ENCODE results near the gene RTEL1.
A peak's percentile ranks its signal among the peaks of the same experiment; 100 is the strongest.
"Not testable (repeated sequence)": the region's sequence is repeated elsewhere in the genome, so short reads cannot be mapped to it uniquely, and the experiment has no call there.

Gene RTEL1

DNA sequence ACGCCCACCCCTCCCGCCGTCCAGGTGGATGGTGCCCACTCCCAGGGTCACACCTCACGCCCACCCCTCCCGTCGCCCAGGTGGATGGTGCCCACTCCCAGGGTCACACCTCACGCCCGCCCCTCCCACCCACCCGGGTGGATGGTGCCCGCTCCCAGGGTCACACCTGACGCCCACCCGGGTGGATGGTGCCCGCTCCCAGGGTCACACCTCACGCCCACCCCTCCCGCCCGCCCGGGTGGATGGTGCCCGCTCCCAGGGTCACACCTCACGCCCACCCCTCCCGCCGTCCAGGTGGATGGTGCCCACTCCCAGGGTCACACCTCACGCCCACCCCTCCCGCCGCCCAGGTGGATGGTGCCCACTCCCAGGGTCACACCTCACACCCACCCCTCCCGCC is 7.6 kb upstream of the RTEL1 start:
- not testable (repeated sequence) for H3K27ac Mint-ChIP-seq, DNase-seq, H3K9me3 Mint-ChIP-seq, H3K36me3 Mint-ChIP-seq, H3K4me3 Mint-ChIP-seq
- CTCF ChIA-PET = interaction anchor here (1.3 kb wide), 1 partner anchor 9 kb away, joined by 4 read pairs; no protein-coding TSS in a partner anchor
- Mint-ChIP-seq H3K27me3 (peaks cover 50% of the 10 kb centered on the region), H3K4me1 (peaks cover 20% of the 10 kb centered on the region)

DNA sequence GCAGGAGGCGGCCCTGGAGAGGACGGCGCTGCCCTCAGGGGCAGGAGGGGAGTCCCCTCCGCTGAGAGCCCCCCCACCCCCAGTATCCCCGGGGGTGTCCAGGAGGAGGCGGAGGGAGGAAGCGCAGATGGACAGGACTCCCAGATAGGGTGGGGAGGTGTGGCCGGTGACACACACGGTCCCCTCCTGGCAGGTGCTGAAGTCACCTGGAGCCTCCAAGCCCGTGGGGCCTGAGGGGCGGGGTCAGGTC is 6.2 kb upstream of the RTEL1 start:
- Mint-ChIP-seq H3K27ac (no peak overlapping the region), H3K4me3 (peak overlapping the region; percentile 67), H3K36me3 (no peaks in the 10 kb centered on the region), H3K27me3 (peaks cover 50% of the 10 kb centered on the region), H3K4me1 (peaks cover 20% of the 10 kb centered on the region), H3K9me3 (no peaks in the 10 kb centered on the region)
- CTCF ChIA-PET = no interaction called here
- peak; percentile 60 for DNase-seq

DNA sequence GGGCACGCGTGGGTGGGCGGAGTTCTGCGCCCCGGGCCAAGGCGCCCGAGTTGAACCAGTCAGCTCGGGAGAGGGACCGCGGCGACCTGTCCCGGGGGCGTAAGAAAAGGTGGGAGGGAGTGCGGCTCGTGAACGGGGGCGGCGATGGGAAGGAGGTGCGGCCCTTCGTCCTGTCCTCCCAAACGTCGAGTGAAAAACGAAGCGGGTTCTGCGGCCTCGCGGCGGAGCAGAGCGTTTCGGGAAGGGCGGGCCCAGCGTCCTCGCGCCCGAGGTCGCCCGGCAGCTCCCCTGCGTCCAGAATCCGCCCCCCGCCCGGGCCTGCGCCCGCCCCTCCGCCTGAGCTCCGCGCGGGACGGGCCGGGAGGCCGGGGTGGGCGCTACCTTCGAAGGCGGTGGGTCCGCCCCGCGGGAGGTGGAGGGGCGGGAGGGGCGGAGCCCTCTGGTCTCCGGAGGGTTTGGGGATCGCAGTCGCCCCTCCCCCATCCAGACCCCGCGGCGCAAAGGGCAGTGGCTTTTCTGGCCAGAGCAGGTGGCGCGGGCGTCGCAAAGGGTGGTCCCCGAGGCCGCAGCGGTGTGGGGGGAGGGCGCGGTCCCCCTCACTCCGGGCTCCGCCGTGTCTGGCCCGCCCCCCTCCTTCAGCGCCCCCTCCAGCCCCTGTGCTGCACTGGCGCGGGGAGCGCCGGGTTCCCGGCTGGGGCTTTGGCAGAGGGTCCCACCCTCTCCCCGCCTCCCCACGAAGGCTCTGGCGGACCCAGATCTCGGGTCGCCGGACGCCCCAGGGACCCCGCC is 5.7 kb upstream of the RTEL1 start:
- peaks cover 50% of the 10 kb centered on the region for H3K27me3 Mint-ChIP-seq
- peak overlapping the region; percentile 67 for H3K4me3 Mint-ChIP-seq
- H3K9me3 Mint-ChIP-seq = no peaks in the 10 kb centered on the region
- no peaks in the 10 kb centered on the region for H3K36me3 Mint-ChIP-seq
- no peak overlapping the region for H3K27ac Mint-ChIP-seq
- CTCF ChIA-PET = no interaction called here
- DNase-seq = peak; percentile 66
- peaks cover 22% of the 10 kb centered on the region for H3K4me1 Mint-ChIP-seq

DNA sequence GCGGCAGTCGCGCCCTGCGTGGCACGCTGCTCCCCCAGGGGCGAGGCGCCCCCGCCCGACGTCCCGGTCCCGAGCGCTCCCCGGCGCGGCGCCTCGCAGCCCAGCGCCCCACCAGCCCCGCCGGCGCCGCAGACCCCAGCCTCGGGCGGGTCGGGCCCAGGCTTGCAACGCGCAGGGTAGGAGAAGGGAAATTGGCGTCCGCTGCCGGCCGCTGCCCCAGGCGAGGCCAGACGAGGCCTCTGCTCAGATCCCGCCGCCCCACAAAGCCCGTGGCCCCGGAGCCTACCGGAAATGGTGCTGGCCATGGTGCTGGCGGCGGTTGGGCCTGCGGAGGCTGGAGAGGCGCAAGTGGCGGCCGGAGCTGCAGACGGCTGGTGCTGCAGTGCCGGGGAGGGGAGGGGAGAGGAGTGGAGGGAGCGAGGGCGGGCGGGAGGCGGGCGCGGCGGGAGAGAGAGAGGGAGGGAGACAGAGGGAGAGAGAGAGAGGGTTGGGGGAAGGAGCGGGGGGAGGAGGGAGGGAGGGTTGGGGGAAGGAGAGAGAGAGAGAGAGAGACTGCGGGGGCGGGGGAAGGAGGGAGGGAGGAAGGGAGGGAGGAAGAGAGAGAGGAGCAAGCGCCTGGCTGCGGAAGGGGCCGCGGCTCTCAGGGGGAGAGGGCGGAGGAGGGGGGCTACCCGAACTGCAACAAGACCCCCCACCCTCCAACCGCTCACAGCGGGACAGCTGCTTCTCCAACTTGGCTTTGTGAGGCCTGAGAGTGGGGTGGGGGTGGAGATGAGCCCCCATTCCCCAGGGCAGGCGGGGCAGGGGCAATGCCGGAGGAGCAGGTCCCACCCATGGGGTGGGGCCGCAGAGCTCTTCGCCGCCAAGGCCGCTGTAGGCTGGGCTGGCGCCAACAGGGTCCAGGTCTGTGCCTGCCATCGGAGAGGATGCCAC is 4.8 kb upstream of the RTEL1 start, which contains the start of gene STMN3:
STMN3 (minus strand) TSS at position 384 of the 933 bp plus-strand sequence; CDS start at position 305, 79 bp downstream.
- H3K36me3 Mint-ChIP-seq = no peaks in the 10 kb centered on the region
- H3K27ac Mint-ChIP-seq = peak within 1 kb of the TSS; percentile 60
- H3K4me3 Mint-ChIP-seq = peak within 1 kb of the TSS; percentile 82
- peak; percentile 90 for DNase-seq
- peaks cover 29% of the 10 kb centered on the region for H3K4me1 Mint-ChIP-seq
- no peaks in the 10 kb centered on the region for H3K9me3 Mint-ChIP-seq
- CTCF ChIA-PET = interaction anchor here (1.1 kb wide), 1 partner anchor 11 kb away, joined by 5 read pairs; no protein-coding TSS in a partner anchor
- peaks cover 55% of the 10 kb centered on the region for H3K27me3 Mint-ChIP-seq

DNA sequence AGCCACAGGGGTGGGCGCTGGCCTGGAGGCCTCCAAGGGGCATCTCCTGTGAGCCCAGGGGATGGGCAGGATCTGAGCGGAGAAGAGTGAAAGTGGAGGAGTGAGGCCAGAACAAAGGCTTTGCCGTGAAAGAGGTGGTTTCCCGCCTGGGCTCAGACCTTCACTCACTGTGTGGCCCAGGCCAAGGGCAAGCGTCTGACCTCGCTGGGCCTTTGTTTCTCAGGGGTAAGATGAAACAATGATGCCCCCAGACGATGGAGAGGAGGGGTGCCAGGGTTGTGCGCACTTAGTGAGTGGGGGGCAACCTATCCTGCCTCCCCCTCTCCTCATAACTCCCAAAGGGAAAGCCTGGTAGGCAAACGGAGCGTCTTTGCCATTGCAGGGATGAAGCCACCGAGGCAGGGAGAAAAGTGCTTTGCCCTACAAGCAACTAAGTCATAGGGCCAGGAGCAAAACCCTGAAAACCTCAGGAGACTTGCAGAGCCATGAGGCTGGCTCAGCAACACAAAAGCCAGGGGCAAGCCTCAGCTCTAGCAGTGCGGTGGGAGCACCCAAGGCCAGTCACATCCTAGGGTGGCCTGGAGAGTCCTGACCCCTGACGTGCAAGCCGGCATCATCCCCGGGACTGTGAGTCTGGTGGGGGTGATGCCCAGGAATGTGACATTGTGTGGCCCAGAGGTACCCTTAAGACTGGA is 4.0 kb upstream of the RTEL1 start:
- H3K4me3 Mint-ChIP-seq = peak overlapping the region; percentile 82
- H3K27ac Mint-ChIP-seq = peak overlapping the region; percentile 60
- H3K4me1 Mint-ChIP-seq = peaks cover 36% of the 10 kb centered on the region
- peaks cover 47% of the 10 kb centered on the region for H3K27me3 Mint-ChIP-seq
- no peaks in the 10 kb centered on the region for H3K36me3 Mint-ChIP-seq
- DNase-seq = no peak
- no peaks in the 10 kb centered on the region for H3K9me3 Mint-ChIP-seq
- CTCF ChIA-PET = interaction anchor here (1.1 kb wide), 1 partner anchor 12 kb away, joined by 5 read pairs; no protein-coding TSS in a partner anchor

DNA sequence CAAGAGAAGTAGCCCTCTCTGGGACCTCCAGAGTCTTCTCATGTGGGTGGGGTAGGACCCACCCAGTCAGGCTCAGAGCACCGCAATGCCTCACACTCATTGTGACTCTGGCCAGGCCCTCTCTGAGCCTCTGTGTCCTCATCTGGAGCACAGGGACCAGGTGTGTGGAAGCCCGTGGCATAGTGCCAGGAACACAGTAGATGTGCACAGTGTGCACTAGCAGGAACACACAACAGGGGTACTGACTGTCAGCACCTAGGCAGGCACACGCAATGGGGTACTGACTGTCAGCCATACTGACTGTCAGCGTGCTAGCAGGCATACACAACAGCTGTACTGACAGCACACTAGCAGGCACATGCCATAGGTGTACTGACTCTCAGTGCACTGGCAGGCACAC is 2.9 kb upstream of the RTEL1 start:
- CTCF ChIA-PET = no interaction called here
- DNase-seq = no peak
- no peaks in the 10 kb centered on the region for H3K9me3 Mint-ChIP-seq
- no peaks in the 10 kb centered on the region for H3K36me3 Mint-ChIP-seq
- H3K4me3 Mint-ChIP-seq = no peak overlapping the region
- peaks cover 41% of the 10 kb centered on the region for H3K27me3 Mint-ChIP-seq
- no peak overlapping the region for H3K27ac Mint-ChIP-seq
- peaks cover 46% of the 10 kb centered on the region for H3K4me1 Mint-ChIP-seq

DNA sequence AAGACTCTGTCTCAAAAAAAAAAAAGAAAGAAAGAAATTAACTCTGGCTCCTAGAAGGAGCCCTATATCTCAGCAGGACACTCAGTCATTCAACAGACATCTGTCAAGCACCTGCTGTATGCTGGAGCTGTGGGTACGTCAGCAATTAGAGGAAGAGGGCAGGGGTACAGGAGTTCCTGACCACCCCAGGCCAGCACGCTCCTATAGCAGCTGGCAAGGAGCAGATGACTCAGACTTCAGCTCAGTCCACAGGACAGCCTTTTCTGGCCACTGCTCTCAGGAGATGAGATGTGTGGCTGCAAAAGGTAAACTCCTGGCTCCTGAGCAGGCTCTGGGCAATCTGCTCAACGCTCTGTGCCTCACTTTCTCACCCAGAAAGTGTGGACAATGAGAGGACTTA is 1.7 kb upstream of the RTEL1 start:
- Mint-ChIP-seq H3K36me3 (no peaks in the 10 kb centered on the region), H3K4me1 (peaks cover 42% of the 10 kb centered on the region), H3K27ac (no peak overlapping the region), H3K4me3 (no peak overlapping the region), H3K27me3 (peaks cover 34% of the 10 kb centered on the region), H3K9me3 (no peaks in the 10 kb centered on the region)
- DNase-seq = no peak
- CTCF ChIA-PET = no interaction called here

DNA sequence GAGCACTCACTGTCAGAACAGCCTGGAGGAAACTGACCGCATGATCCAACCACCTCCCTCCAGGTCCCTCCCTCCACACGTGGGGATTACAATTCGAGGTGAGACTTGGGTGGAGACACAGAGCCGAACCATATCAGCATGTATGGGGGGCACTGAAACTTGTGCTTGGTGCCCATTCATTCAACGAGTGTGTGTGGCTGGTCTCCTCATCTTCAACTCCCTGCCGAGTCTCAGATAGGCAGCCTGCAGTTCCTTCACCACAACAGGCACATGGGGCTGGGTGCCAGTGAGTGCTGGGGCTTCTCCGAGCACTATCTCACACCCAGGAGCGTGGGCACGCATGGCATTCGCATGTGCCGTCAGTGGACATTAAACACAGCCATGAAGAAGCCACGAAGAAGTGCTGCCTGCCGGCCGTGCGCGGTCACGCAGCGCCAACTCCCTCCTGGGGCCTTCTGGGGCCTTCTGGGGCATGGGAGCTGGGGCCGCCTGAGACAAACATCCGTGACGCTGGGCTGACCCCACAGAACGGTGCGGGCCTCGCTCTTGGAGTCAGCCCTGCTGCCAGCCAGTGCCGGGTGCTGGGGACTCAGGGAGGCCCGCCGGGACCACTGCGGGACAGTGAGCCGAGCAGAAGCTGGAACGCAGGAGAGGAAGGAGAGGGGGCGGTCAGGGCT is 714 bp upstream of the RTEL1 start:
- Mint-ChIP-seq H3K36me3 (peaks cover 2% of the 10 kb centered on the region), H3K4me1 (peaks cover 38% of the 10 kb centered on the region), H3K27me3 (peaks cover 25% of the 10 kb centered on the region), H3K4me3 (peak overlapping the region; percentile 84), H3K27ac (peak overlapping the region; percentile 88), H3K9me3 (no peaks in the 10 kb centered on the region)
- DNase-seq = no peak
- CTCF ChIA-PET = interaction anchor here (1.3 to 1.7 kb wide), 2 partner anchors 15 to 120 kb away, joined by 4 to 7 read pairs; no protein-coding TSS in a partner anchor

DNA sequence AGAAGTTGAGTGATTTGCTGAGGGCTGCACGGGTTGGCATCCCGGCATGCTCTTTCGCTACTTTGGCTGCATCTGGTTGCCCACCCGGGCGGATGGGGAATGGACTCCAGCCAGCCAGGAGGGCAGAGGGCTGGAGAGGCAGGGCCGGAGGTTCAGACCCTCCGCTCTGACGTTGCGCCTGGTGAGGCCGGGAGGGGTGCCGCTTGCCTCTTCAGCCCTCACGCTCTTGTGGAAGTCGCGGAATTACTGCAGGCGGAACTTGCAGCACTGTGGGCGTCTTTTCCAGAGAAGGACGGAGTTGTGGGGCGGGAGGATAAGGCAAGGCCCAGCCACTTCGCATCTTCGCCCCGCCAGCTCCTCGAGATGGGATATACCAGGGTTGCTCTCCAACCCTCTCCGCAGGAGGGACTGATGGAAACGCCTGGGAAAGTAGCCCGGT is 656 bp downstream of the RTEL1 start:
- Mint-ChIP-seq H3K4me1 (peaks cover 37% of the 10 kb centered on the region), H3K27me3 (peaks cover 17% of the 10 kb centered on the region), H3K36me3 (peaks cover 3% of the 10 kb centered on the region), H3K27ac (peak overlapping the region; percentile 88), H3K4me3 (peak overlapping the region; percentile 84), H3K9me3 (no peaks in the 10 kb centered on the region)
- DNase-seq = peak; percentile 53
- CTCF ChIA-PET = interaction anchor here (0.6 to 1.7 kb wide), 4 partner anchors 10 to 462 kb away, joined by 3 to 7 read pairs (median 4); no protein-coding TSS in a partner anchor

DNA sequence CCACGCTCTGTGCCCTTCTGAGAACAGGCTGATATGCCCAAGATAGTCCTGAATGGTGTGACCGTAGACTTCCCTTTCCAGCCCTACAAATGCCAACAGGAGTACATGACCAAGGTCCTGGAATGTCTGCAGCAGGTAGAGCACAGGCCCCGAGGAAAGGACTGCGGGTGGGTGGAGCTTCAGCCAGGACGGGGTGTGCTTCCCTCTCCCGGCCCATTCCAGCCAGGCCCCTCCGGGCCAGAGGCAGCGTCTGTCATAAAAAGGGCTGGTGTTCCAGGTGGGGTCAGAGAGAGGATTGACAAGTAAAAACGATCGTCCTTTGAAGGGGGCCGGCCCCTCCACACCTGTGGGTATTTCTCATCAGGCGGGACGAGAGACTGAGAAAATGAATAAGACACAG is 1.3 kb downstream of the RTEL1 start:
- Mint-ChIP-seq H3K36me3 (peaks cover 3% of the 10 kb centered on the region), H3K27ac (no peak overlapping the region), H3K27me3 (peaks cover 11% of the 10 kb centered on the region), H3K4me3 (peak overlapping the region; percentile 84), H3K9me3 (no peaks in the 10 kb centered on the region), H3K4me1 (peaks cover 31% of the 10 kb centered on the region)
- no peak for DNase-seq
- CTCF ChIA-PET = no interaction called here

DNA sequence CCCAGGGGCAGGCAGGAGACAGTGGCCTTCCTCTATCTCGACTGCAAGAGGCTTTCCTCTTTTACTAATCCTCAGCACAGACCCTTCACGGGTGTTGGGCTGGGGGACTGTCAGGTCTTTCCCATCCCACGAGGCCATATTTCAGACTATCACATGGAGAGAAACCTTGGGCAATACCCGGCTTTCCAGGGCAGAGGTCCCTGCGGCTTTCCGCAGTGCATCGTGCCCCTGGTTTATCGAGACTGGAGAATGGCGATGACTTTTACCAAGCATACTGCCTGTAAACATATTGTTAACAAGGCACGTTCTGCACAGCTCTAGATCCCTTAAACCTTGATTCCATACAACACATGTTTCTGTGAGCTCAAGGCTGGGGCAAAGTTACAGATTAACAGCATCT is 2.1 kb downstream of the RTEL1 start:
- H3K27me3 Mint-ChIP-seq, CTCF ChIA-PET, H3K36me3 Mint-ChIP-seq, H3K27ac Mint-ChIP-seq, H3K9me3 Mint-ChIP-seq, DNase-seq: not testable (repeated sequence)
- Mint-ChIP-seq H3K4me1 (peaks cover 26% of the 10 kb centered on the region), H3K4me3 (peak overlapping the region; percentile 84)

DNA sequence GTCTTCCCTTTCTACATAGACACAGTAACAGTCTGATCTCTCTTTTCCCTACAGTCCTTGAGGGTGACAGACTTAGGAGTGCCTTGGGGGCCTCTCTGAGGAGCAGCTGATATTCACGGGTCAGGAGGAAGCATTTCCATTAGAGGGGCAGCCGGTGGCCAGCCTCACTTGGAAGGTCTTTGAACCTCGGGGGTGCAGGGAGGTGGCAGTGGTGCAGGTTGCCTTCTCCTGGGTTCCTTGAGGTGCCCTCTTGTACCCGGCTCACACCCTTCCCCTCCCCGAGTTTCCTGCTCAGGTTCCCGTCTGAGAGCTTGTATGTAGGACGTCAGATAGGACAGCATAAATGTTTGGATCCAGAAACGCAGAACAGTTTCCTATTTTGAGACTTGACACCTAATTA is 2.5 kb downstream of the RTEL1 start:
- Mint-ChIP-seq H3K27me3 (peaks cover 6% of the 10 kb centered on the region), H3K4me3 (no peak overlapping the region), H3K4me1 (peaks cover 26% of the 10 kb centered on the region), H3K27ac (no peak overlapping the region), H3K9me3 (no peaks in the 10 kb centered on the region), H3K36me3 (peaks cover 3% of the 10 kb centered on the region)
- CTCF ChIA-PET = no interaction called here
- DNase-seq = no peak

DNA sequence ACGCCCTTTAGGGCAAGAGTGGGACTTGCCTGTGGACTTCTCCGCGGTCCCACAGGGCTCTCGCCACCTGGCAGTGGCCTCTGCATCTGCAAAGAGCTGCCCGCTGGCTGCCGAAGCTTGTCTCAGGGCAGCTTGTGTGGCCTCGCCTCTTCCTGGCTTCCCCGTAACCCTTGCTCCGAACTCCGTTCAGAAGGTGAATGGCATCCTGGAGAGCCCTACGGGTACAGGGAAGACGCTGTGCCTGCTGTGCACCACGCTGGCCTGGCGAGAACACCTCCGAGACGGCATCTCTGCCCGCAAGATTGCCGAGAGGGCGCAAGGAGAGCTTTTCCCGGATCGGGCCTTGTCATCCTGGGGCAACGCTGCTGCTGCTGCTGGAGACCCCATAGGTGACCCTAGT is 3.0 kb downstream of the RTEL1 start:
- Mint-ChIP-seq H3K4me3 (no peak overlapping the region), H3K4me1 (peaks cover 26% of the 10 kb centered on the region), H3K27ac (no peak overlapping the region), H3K9me3 (no peaks in the 10 kb centered on the region), H3K36me3 (peaks cover 6% of the 10 kb centered on the region), H3K27me3 (peaks cover 6% of the 10 kb centered on the region)
- CTCF ChIA-PET = interaction anchor here (0.5 kb wide), 1 partner anchor 206 kb away, joined by 3 read pairs; no protein-coding TSS in a partner anchor
- DNase-seq = no peak
